ENCODE measurements around the gene DLX1. TPM values are rescaled to one million over a fixed set of nuclear protein-coding genes. Genes with fewer than 3 reads are reported as not detected.

The DLX1 gene
- total RNA-seq, 2 experiments from 2014 or later, result not detected

DNA sequence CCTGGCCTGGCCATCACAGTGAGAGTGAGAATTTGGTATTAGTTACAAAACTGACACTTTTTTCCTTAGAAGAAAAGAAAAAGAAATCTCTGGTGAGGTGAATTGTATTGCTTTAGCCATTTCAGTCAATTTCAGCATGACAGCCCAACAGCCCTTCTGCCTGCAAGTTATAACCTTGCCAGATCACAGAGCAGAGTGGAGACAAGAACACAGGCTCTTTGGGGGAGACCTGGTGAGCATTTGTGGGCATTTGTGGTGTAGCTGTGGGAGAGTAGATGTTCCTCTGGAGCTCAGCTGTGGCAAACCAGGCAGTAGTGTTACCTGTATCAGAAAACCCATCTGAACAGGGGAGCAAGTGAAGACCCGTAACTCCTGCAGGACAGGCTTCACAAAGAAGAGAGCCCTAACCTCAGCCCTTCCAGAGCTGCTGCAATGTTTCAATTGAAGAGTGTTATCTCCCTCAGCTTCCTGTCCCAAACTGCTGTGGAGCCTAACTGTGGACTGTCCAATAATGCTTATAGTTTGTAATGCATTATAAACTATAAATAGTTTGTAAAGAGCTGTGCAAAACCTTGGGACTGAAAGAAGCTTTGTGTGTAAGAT, 22.8 kb upstream of the DLX1 start:
- TF ChIP-seq, protein P1, sequence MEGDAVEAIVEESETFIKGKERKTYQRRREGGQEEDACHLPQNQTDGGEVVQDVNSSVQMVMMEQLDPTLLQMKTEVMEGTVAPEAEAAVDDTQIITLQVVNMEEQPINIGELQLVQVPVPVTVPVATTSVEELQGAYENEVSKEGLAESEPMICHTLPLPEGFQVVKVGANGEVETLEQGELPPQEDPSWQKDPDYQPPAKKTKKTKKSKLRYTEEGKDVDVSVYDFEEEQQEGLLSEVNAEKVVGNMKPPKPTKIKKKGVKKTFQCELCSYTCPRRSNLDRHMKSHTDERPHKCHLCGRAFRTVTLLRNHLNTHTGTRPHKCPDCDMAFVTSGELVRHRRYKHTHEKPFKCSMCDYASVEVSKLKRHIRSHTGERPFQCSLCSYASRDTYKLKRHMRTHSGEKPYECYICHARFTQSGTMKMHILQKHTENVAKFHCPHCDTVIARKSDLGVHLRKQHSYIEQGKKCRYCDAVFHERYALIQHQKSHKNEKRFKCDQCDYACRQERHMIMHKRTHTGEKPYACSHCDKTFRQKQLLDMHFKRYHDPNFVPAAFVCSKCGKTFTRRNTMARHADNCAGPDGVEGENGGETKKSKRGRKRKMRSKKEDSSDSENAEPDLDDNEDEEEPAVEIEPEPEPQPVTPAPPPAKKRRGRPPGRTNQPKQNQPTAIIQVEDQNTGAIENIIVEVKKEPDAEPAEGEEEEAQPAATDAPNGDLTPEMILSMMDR (IDR thresholded peaks at IDR 0.05), result no peak
- Mint-ChIP-seq H3K36me3 (ENCODE audit: low read depth) (peaks cover 43% of the 10 kb centered on the region), H3K27ac (no peak overlapping the region), H3K4me1 (ENCODE audit: low read depth) (no peaks in the 10 kb centered on the region), H3K9me3 (no peaks in the 10 kb centered on the region), H3K27me3 (peaks cover 4% of the 10 kb centered on the region), H3K4me3 (no peak overlapping the region)
- H3K4me1 ChIP-seq (ENCODE audit: insufficient read depth, low read length), result no peaks in the 10 kb centered on the region
- no peak for ATAC-seq (ENCODE audit: poor library complexity)
- no peaks in the 10 kb centered on the region for H3K27me3 ChIP-seq (ENCODE audit: control insufficient read depth in 1 of 2, insufficient read depth in 2 of 2, low read length in 2 of 2)
- H3K4me3 ChIP-seq (ENCODE audit: low read length), result no peak overlapping the region
- DNase-seq, result no peak
- ChIA-PET CTCF (no interaction called here), POLR2A (no interaction called here)
- H3K36me3 ChIP-seq (ENCODE audit: insufficient read depth, low read length), result no peaks in the 10 kb centered on the region
- no peak overlapping the region for H3K27ac ChIP-seq (ENCODE audit: low read depth in 1 of 2, low read length in 2 of 2)
- intact Hi-C loops (cut with DNase I, micrococcal nuclease), result no loop called here
- no peaks in the 10 kb centered on the region for H3K9me3 ChIP-seq (ENCODE audit: control insufficient read depth in 1 of 2, insufficient read depth in 1 of 2, low read length in 2 of 2)

DNA sequence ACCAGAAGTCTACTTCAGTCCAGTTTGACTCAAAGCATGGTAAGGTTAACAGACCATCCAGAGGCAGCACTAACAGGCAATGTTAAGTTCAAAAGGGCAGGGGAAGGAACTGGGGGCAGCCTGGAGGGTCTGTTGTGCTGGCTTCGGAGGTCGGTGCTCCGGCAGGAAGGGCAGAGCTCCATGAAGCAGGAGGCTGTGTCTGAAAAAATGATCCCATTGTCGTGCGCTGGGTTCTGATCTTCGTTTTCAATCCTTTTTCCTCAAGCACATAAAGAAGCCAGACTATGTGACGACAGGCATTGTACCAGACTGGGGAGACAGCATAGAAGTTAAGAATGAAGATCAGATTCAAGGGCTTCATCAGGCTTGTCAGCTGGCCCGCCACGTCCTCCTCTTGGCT, 21.9 kb upstream of the DLX1 start:
- ATAC-seq (ENCODE audit: poor library complexity), result no peak
- intact Hi-C loops (cut with DNase I, micrococcal nuclease), result no loop called here
- Mint-ChIP-seq H3K27me3 (peaks cover 4% of the 10 kb centered on the region), H3K36me3 (ENCODE audit: low read depth) (peaks cover 43% of the 10 kb centered on the region), H3K4me1 (ENCODE audit: low read depth) (no peaks in the 10 kb centered on the region), H3K27ac (no peak overlapping the region), H3K9me3 (no peaks in the 10 kb centered on the region), H3K4me3 (no peak overlapping the region)
- no peak overlapping the region for H3K27ac ChIP-seq (ENCODE audit: low read depth in 1 of 2, low read length in 2 of 2)
- H3K27me3 ChIP-seq (ENCODE audit: control insufficient read depth in 1 of 2, insufficient read depth in 2 of 2, low read length in 2 of 2), result no peaks in the 10 kb centered on the region
- H3K4me3 ChIP-seq (ENCODE audit: low read length), result no peak overlapping the region
- H3K9me3 ChIP-seq (ENCODE audit: control insufficient read depth in 1 of 2, insufficient read depth in 1 of 2, low read length in 2 of 2), result no peaks in the 10 kb centered on the region
- no peaks in the 10 kb centered on the region for H3K4me1 ChIP-seq (ENCODE audit: insufficient read depth, low read length)
- TF ChIP-seq, protein P1 (IDR thresholded peaks at IDR 0.05), result no peak
- no peak for DNase-seq
- CTCF ChIA-PET, result no interaction called here
- H3K36me3 ChIP-seq (ENCODE audit: insufficient read depth, low read length), result no peaks in the 10 kb centered on the region
- POLR2A ChIA-PET, result interaction anchor here (0.8 kb wide), 1 partner anchor 17 kb away, joined by 3 read pairs; no protein-coding TSS in a partner anchor

DNA sequence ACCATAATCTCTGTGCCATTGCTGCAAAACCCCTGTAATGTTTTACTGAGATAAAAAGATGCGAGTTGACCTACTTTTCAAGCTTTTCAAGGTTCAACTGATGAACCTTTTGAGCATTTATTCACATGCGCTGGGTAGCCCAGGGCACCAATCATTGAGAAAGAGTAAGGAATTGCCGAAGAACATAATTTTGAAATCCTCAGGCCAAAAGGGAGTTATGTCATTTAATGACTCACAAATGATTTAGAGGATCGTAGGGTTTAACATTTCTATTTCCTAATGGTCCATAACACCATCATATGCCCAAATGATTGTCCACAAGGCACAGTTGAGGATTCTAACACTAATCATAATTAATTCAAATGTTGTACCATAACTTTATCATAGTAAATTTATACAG, 20.2 kb upstream of the DLX1 start:
- ATAC-seq (ENCODE audit: poor library complexity) (no peak), DNase-seq (no peak)
- Mint-ChIP-seq H3K9me3 (no peaks in the 10 kb centered on the region), H3K36me3 (ENCODE audit: low read depth) (peaks cover 47% of the 10 kb centered on the region), H3K27me3 (peaks cover 4% of the 10 kb centered on the region), H3K27ac (no peak overlapping the region), H3K4me3 (no peak overlapping the region), H3K4me1 (ENCODE audit: low read depth) (no peaks in the 10 kb centered on the region)
- ChIA-PET POLR2A (no interaction called here), CTCF (no interaction called here)
- H3K4me3 ChIP-seq (ENCODE audit: low read length), result no peak overlapping the region
- intact Hi-C loops (cut with DNase I, micrococcal nuclease), result no loop called here
- no peaks in the 10 kb centered on the region for H3K9me3 ChIP-seq (ENCODE audit: control insufficient read depth in 1 of 2, insufficient read depth in 1 of 2, low read length in 2 of 2)
- no peaks in the 10 kb centered on the region for H3K36me3 ChIP-seq (ENCODE audit: insufficient read depth, low read length)
- TF ChIP-seq, protein P1 (IDR thresholded peaks at IDR 0.05), result no peak
- no peaks in the 10 kb centered on the region for H3K4me1 ChIP-seq (ENCODE audit: insufficient read depth, low read length)
- no peak overlapping the region for H3K27ac ChIP-seq (ENCODE audit: low read depth in 1 of 2, low read length in 2 of 2)
- peaks cover 0 to 7% of the 10 kb centered on the region in 2 experiments for H3K27me3 ChIP-seq (ENCODE audit: control insufficient read depth in 1 of 2, insufficient read depth in 2 of 2, low read length in 2 of 2)

Measured in CD4-positive, alpha-beta T cell (primary cell).